HepG2 (cell line): ENCODE results near the gene TXNL4A. TPM values are rescaled to one million over a fixed set of nuclear protein-coding genes. Genes with fewer than 3 reads are reported as not detected.

Experiments used
- ATAC-seq: fragments of 200-7000 bp; cut with Tn5 transposase; 3 replicates; pipeline ENCODE4 v1.9.1; 2020; ENCODE audit warnings: mild to moderate bottlenecking, moderate library complexity
- BruUV-seq: library from RNA; stranded (reverse); fragments of 400-500 nt; replicated peaks from 2 replicates; lab custom pipeline; 2021; lab: Mats Ljungman, UMichigan
- CTCF ChIA-PET: fragments of 300-600 bp; formaldehyde crosslinking; extraction: SDS; loops from one replicate; lab custom pipeline; 2021; ENCODE audit warnings: low total read pairs, inconsistent platforms, low intra/inter-chr PET ratio; lab: Yijun Ruan, JAX
- POLR2A ChIA-PET: fragments of 350-600 bp; sonication (Branson Sonifier 250); formaldehyde crosslinking; loops from one replicate; lab custom pipeline; 2020; ENCODE audit warnings: antibody characterized with exemption, inconsistent platforms; lab: Yijun Ruan, JAX
- DNase-seq: peaks from one replicate; pipeline ENCODE4 v3.0.0-alpha.2; 2015; ENCODE audit warnings: low spot score
- FAIRE-seq: peaks from 3 replicates; lab custom pipeline; 2011; peaks lifted over from hg19 to GRCh38; lab: Jason Lieb, UNC
- H2AFZ ChIP-seq: one replicate; pipeline ENCODE4 v1.6.1; 2011; ENCODE audit warnings: low read length, inconsistent platforms
- H3K27ac ChIP-seq: fragments of 300-600 bp; 3 replicates; pipeline ENCODE4 v1.8.0; 2011; ENCODE audit warnings: mixed run types, mild to moderate bottlenecking, mixed read lengths, low read length, inconsistent platforms; ENCODE audit not compliant: insufficient read depth; ENCODE audit errors: extremely low read length
- H3K27me3 ChIP-seq, 2 experiments: fragments of 200-600 bp in 1 of 2; 2 replicates in 1 of 2; 3 replicates in 1 of 2; pipeline versions ENCODE4 v1.6.0 to v1.8.0; 2011; ENCODE audit warnings: low read length in 2 of 2, mild to moderate bottlenecking in 2 of 2, moderate library complexity in 2 of 2, inconsistent platforms in 1 of 2; ENCODE audit not compliant: insufficient read depth in 2 of 2, control insufficient read depth in 1 of 2
- H3K36me3 ChIP-seq, 2 experiments: fragments of 200-600 bp in 1 of 2; replicated peaks in 1 of 2; 2 replicates in 1 of 2; 3 replicates in 1 of 2; pipeline versions ENCODE4 v1.5.1 to v1.8.0; 2011; ENCODE audit warnings: low read length in 2 of 2, inconsistent platforms in 1 of 2; ENCODE audit not compliant: insufficient read depth in 2 of 2, control insufficient read depth in 1 of 2
- H3K4me1 ChIP-seq: 2 replicates; pipeline ENCODE4 v1.5.1; 2012; ENCODE audit warnings: low read length, inconsistent platforms; ENCODE audit not compliant: insufficient read depth
- H3K4me2 ChIP-seq: 2 replicates; pipeline ENCODE4 v1.6.0; 2011; ENCODE audit warnings: low read depth, low read length, inconsistent platforms
- H3K4me3 ChIP-seq, 3 experiments: fragments of 200-600 bp in 1 of 3; sonication (generic), shearing (Covaris generic) in 1 of 3; replicated peaks in 1 of 3; 2 replicates each; pipeline ENCODE4 v1.5.1; 2011 to 2016; ENCODE audit warnings: low read length in 3 of 3, inconsistent platforms in 2 of 3, low read depth in 2 of 3, mild to moderate bottlenecking in 2 of 3, control low read depth in 1 of 3, mixed read lengths in 1 of 3; ENCODE audit not compliant: insufficient read depth in 1 of 3
- H3K79me2 ChIP-seq: one replicate; pipeline ENCODE4 v1.6.1; 2011; ENCODE audit warnings: low read length, inconsistent platforms; ENCODE audit not compliant: insufficient read depth
- H3K9ac ChIP-seq: 2 replicates; pipeline ENCODE4 v1.6.0; 2011; ENCODE audit warnings: mild to moderate bottlenecking, low read depth, low read length, inconsistent platforms; ENCODE audit not compliant: insufficient read depth
- H3K9me3 ChIP-seq: 2 replicates; pipeline ENCODE4 v1.5.1; 2012; ENCODE audit warnings: mild to moderate bottlenecking, low read length
- H4K20me1 ChIP-seq: 2 replicates; pipeline ENCODE4 v1.6.0; 2011; ENCODE audit warnings: inconsistent platforms, mild to moderate bottlenecking, low read length, moderate library complexity; ENCODE audit not compliant: insufficient read depth
- FOXK2 ChIP-seq: fragments of 450-650 bp; IDR thresholded peaks from 2 replicates; pipeline ENCODE4 v1.6.1; 2016
- MAFF ChIP-seq: IDR thresholded peaks from 2 replicates; pipeline ENCODE4 v1.6.1; 2011; ENCODE audit warnings: low read depth, low read length, improper control_type of control experiment
- MAFK ChIP-seq, 2 experiments: IDR thresholded peaks in 1 of 2; conservative IDR thresholded peaks in 1 of 2; 2 replicates each; pipeline ENCODE4 v1.6.1; 2011; ENCODE audit warnings: improper control_type of control experiment in 2 of 2, low read length in 2 of 2
- ZNF567 ChIP-seq: sonication (generic); formaldehyde crosslinking; IDR thresholded peaks from 2 replicates; pipeline ENCODE4 v1.8.1; 2023; ENCODE audit warnings: mild to moderate bottlenecking, missing genetic modification reagents, borderline replicate concordance
- WGBS: methylation state at CpG from one replicate; pipeline ENCODE4 v1.1.6; 2017; ENCODE audit warnings: low lambda C conversion rate; 5-methylcytosine and 5-hydroxymethylcytosine counted together
- in situ Hi-C: cut with HindIII; loops from 2 replicates; pipeline ENCODE4 v1.10.0; 2017; ENCODE audit warnings: low pct_unique_long_range_greater_than_20kb; ENCODE audit not compliant: extremely low pct_ligation_motif_present
- intact Hi-C: fragments of 100-400 bp; cut with micrococcal nuclease; formaldehyde crosslinking; loops from one replicate; pipeline ENCODE4 v1.10.0; 2022; ENCODE audit not compliant: unreplicated experiment
- polyA plus RNA-seq, 8 experiments: library from polyadenylated mRNA; depleted of rRNA in 3 of 8; stranded (reverse) in 7 of 8; unstranded in 1 of 8; fragments of >200 nt; fragmentation: Illumina TruSeq in 4 of 8; extraction: Trizol in 4 of 8; gene quantifications; 2 replicates each; pipeline versions ENCODE4 v1.2.1 to v1.2.3, GENCODE V29; 2011 to 2016; ENCODE audit warnings: low read depth in 4 of 8, missing spikeins in 1 of 8, mixed read lengths in 1 of 8; ENCODE audit not compliant: insufficient read depth in 1 of 8
- total RNA-seq, 5 experiments: library from RNA; depleted of rRNA; stranded (reverse); fragments of >200 nt; fragmentation: Illumina TruSeq; extraction: Trizol; gene quantifications; 2 replicates each; pipeline ENCODE4 v1.2.3, GENCODE V29; 2016; ENCODE audit warnings: low read depth in 1 of 5
- TF ChIP-seq, protein P1 (sequence below): sonication (generic); formaldehyde crosslinking; IDR thresholded peaks from 2 replicates; pipeline ENCODE4 v1.5.1; 2020; ENCODE audit warnings: mild to moderate bottlenecking, missing genetic modification reagents, moderate library complexity

The TXNL4A gene
- total and polyA plus RNA-seq, 2 of the 13 experiments (the other 11 are each of a cell fraction or from before 2014, with no cell fraction given), result 172 to 202 TPM

DNA sequence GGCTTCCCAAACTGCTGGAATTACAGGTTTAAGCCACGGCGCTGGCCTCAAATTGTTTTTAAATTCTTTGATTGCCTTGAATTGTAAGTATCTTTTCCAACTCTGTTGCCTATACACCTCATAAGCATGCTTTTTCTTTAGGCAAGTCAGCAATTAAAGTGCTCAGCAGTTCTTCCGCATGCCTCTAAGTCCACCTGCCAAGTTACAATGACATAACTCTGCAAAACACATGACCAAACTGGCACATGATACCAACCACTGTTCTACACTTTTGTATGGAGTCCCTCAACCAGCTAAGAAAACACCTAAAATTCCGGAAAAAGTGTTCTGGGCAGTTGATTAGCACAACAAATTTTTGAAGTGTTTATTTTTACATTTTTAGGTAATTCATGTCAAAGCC lies 5.1 kb downstream of the TXNL4A start:
- DNase-seq (no peak), FAIRE-seq (no peak)
- CTCF ChIA-PET, result no interaction called here
- Histone ChIP-seq H3K9ac (no peak overlapping the region), H3K79me2 (peaks cover 100% of the 10 kb centered on the region), H3K9me3 (no peaks in the 10 kb centered on the region), H3K4me1 (peaks cover 67% of the 10 kb centered on the region), H3K27ac (no peak overlapping the region)
- 98% methylated on average over 4 of the region's 4 CpGs for WGBS
- intact Hi-C loops, result no loop called here
- TF ChIP-seq MAFF (0 out of 2 replicates have a peak, but pooled peaks have one; percentile 7), ZNF567 (CRISPR knock-in tag) (no peak), MAFK (conservative IDR thresholded peaks at IDR 0.05 in 1 of 2, IDR thresholded peaks at IDR 0.05 in 1 of 2; ENCODE audit: low read length in 2 of 2) (peak; percentile 41 to 47; a peak in 2 of 4 replicates), FOXK2 (no peak)
- TF ChIP-seq, protein P1, sequence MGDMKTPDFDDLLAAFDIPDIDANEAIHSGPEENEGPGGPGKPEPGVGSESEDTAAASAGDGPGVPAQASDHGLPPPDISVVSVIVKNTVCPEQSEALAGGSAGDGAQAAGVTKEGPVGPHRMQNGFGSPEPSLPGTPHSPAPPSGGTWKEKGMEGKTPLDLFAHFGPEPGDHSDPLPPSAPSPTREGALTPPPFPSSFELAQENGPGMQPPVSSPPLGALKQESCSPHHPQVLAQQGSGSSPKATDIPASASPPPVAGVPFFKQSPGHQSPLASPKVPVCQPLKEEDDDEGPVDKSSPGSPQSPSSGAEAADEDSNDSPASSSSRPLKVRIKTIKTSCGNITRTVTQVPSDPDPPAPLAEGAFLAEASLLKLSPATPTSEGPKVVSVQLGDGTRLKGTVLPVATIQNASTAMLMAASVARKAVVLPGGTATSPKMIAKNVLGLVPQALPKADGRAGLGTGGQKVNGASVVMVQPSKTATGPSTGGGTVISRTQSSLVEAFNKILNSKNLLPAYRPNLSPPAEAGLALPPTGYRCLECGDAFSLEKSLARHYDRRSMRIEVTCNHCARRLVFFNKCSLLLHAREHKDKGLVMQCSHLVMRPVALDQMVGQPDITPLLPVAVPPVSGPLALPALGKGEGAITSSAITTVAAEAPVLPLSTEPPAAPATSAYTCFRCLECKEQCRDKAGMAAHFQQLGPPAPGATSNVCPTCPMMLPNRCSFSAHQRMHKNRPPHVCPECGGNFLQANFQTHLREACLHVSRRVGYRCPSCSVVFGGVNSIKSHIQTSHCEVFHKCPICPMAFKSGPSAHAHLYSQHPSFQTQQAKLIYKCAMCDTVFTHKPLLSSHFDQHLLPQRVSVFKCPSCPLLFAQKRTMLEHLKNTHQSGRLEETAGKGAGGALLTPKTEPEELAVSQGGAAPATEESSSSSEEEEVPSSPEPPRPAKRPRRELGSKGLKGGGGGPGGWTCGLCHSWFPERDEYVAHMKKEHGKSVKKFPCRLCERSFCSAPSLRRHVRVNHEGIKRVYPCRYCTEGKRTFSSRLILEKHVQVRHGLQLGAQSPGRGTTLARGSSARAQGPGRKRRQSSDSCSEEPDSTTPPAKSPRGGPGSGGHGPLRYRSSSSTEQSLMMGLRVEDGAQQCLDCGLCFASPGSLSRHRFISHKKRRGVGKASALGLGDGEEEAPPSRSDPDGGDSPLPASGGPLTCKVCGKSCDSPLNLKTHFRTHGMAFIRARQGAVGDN, result no peak
- TF ChIP-seq, all 625 proteins: peak for 2
- Histone ChIP-seq H2AFZ (no peak overlapping the region), H4K20me1 (peaks cover 65% of the 10 kb centered on the region), H3K4me3 (no peak overlapping the region), H3K4me2 (no peak overlapping the region), H3K27me3 (no peaks in the 10 kb centered on the region), H3K36me3 (peaks cover 3 to 24% of the 10 kb centered on the region in 2 experiments; a peak in 4 of 5 replicates)
- in situ Hi-C loops, result no loop called here
- no TSS peak for BruUV-seq
- POLR2A ChIA-PET, result interaction anchor here (1.1 to 1.5 kb wide), 2 partner anchors 35 to 51 kb away, joined by 3 to 6 read pairs; partner anchors contain the start of gene RBFA
- no peak for ATAC-seq
